Neural progenitor cell (in vitro differentiated cells): Measurements from ENCODE around the gene GNPTAB.

Source experiments
- EZH2 ChIP-seq: fragments of 200-600 bp; sonication (generic); IDR thresholded peaks from 2 replicates; pipeline ENCODE4 v1.6.1; 2017; ENCODE audit warnings: antibody characterized with exemption, mild to moderate bottlenecking, moderate library complexity
- TF ChIP-seq, protein P1 (sequence below): fragments of 200-600 bp; sonication (generic); IDR thresholded peaks from 2 replicates; pipeline ENCODE4 v1.5.1; 2017; ENCODE audit warnings: antibody characterized with exemption, mild to moderate bottlenecking

DNA sequence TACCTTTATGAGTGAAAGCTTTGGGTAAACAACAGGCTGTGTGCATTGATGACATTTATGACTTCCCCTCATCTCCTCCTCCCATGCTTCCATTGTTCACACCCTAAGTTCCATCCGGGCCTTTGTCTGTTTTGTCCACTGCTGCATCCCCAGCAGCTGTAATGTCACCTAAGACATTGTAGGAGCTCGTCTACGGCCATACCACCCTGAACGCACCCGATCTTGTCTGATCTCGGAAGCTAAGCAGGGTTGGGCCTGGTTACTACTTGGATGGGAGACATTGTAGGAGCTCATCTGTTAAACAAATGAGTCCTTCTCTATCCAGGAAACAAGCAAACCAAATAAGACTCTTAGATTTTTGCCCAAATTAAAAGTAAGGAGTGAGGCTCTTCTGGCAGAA is 51.1 kb downstream of the GNPTAB start:
- TF ChIP-seq, protein P1, sequence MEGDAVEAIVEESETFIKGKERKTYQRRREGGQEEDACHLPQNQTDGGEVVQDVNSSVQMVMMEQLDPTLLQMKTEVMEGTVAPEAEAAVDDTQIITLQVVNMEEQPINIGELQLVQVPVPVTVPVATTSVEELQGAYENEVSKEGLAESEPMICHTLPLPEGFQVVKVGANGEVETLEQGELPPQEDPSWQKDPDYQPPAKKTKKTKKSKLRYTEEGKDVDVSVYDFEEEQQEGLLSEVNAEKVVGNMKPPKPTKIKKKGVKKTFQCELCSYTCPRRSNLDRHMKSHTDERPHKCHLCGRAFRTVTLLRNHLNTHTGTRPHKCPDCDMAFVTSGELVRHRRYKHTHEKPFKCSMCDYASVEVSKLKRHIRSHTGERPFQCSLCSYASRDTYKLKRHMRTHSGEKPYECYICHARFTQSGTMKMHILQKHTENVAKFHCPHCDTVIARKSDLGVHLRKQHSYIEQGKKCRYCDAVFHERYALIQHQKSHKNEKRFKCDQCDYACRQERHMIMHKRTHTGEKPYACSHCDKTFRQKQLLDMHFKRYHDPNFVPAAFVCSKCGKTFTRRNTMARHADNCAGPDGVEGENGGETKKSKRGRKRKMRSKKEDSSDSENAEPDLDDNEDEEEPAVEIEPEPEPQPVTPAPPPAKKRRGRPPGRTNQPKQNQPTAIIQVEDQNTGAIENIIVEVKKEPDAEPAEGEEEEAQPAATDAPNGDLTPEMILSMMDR: no peak
- no peak for TF ChIP-seq EZH2
